GM18858 (cell line): ENCODE results near the gene MPZ.
"Not testable (repeated sequence)": the region's sequence is repeated elsewhere in the genome, so short reads cannot be mapped to it uniquely, and the experiment has no call there.

ENCODE experiments used
- ATAC-seq: cut with Tn5 transposase; IDR thresholded peaks from one replicate; pipeline ENCODE4 v1.9.1; 2021; ENCODE audit not compliant: unreplicated experiment

MPZ gene

GRCh38 chr1:161258439-161259344 is 51.1 kb downstream of the MPZ start, which contains the start of gene PCP4L1:
TSS of gene PCP4L1 (plus strand) at chr1:161258745. CDS start at chr1:161258975, 230 bp downstream.
- ATAC-seq = no peak

GRCh38 chr1:161257109-161257508 is 52.7 kb downstream of the MPZ start:
- ATAC-seq = not testable (repeated sequence)

- not testable (repeated sequence) for ATAC-seq
These were observed 53.7 kb downstream of the MPZ start for GRCh38 chr1:161255955-161256520.

- ATAC-seq = not testable (repeated sequence)
These were observed 54.5 kb downstream of the MPZ start for GRCh38 chr1:161255302-161255701.
